Embryonic facial prominence (tissue), 1 donor: ENCODE measurements around the gene PIKFYVE.
"Not testable (repeated sequence)": the region's sequence is repeated elsewhere in the genome, so short reads cannot be mapped to it uniquely, and the experiment has no call there.

Experiments
- DNase-seq: peaks from one replicate; pipeline ENCODE4 v3.0.0-alpha.2; 2016; ENCODE audit errors: extremely low spot score

PIKFYVE gene

GRCh38 chr2:208265801-208266552 lies at the start of gene PIKFYVE:
TSS of gene PIKFYVE (plus strand) at chr2:208266255. CDS start at chr2:208271520, 5,265 bp downstream.
- DNase-seq = peak; percentile 94

- not testable (repeated sequence) for DNase-seq
Observed at GRCh38 chr2:208221873-208222272, 44.2 kb upstream of the PIKFYVE start.

GRCh38 chr2:208222351-208222750 lies 43.7 kb upstream of the PIKFYVE start:
- DNase-seq = no peak

GRCh38 chr2:208224802-208225201 lies 41.3 kb upstream of the PIKFYVE start:
- no peak for DNase-seq

GRCh38 chr2:208227581-208228232 lies 38.3 kb upstream of the PIKFYVE start:
- no peak for DNase-seq

GRCh38 chr2:208228476-208228875 lies 37.6 kb upstream of the PIKFYVE start:
- DNase-seq = no peak

GRCh38 chr2:208234786-208235185 lies 31.3 kb upstream of the PIKFYVE start:
- DNase-seq = no peak

- no peak for DNase-seq
Observed at GRCh38 chr2:208235860-208236259, 30.2 kb upstream of the PIKFYVE start.

GRCh38 chr2:208239770-208240493 lies 26.1 kb upstream of the PIKFYVE start:
- no peak for DNase-seq

DNA sequence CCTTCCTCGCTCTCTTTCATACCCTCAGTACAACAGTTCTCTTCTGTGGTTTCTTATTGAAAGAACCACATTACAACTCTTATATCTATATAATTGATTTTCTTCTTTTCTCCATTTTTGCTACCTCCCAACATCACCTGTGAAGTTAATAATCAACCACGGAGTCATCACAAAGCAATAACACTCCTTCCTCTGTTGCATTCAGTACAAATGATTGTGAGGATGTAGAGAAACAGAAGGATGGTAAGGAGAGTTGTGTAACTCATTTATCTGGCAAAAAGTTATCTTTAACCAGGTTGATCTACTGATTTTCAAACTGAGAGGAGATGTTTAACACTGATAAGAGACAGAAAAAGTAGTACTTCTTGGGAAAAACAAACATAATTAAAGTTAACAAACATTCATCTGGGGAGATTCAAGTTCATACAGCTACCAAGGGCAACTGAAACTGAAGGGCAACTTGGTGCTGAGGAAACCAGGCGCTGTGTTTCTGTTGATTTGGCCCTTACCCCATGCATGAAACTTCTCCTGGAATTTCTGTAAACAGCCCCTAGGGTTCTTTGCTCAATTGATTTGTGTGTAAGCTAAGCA lies 25.3 kb upstream of the PIKFYVE start:
- DNase-seq = no peak

DNA sequence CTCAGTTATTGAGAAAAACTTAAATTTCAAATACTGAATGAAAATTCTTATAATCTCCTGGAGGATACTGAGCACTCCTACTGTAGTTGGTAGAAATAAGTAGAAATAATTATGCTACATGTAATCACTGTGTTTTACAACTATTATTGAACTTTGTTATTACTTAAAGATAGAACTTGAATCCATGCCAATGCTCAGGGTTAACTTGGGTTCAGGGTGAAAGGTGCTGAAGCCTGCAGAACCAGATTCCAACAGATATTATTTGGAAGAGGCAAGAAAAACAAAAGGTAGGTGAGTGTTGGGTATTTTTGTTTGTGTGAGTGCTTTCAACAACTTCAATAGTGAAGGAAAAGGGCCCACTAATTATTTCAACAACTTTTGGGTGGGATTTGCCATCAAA lies 21.6 kb upstream of the PIKFYVE start:
- DNase-seq = no peak

- DNase-seq = no peak
Observed at GRCh38 chr2:208245746-208246145, 20.3 kb upstream of the PIKFYVE start.

DNA sequence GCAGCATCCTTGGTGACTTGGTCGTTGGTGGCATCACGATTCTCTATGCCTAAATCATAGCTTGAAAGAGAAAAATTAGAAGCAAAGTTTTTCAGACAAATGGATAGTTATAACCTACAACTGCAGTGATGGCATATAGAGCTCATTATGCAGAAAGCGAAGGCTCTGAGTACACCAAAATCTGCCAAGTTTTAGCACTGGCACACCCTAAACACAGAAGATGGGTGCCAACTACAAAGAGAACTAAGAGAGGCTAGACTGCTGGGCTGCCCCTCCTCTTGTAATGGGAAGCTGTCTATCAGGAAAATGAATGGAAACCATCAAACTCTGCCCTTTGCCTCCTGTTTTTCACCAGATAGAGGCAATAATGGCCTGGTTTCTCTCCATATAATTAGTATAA lies 17.5 kb upstream of the PIKFYVE start:
- no peak for DNase-seq

GRCh38 chr2:208249296-208249695 lies 16.8 kb upstream of the PIKFYVE start:
- no peak for DNase-seq

GRCh38 chr2:208250388-208250787 lies 15.7 kb upstream of the PIKFYVE start:
- no peak for DNase-seq

GRCh38 chr2:208251098-208251497 lies 15.0 kb upstream of the PIKFYVE start:
- no peak for DNase-seq

GRCh38 chr2:208252716-208253492 lies 13.2 kb upstream of the PIKFYVE start:
- no peak for DNase-seq

GRCh38 chr2:208253600-208254117 lies 12.4 kb upstream of the PIKFYVE start:
- DNase-seq = no peak

DNA sequence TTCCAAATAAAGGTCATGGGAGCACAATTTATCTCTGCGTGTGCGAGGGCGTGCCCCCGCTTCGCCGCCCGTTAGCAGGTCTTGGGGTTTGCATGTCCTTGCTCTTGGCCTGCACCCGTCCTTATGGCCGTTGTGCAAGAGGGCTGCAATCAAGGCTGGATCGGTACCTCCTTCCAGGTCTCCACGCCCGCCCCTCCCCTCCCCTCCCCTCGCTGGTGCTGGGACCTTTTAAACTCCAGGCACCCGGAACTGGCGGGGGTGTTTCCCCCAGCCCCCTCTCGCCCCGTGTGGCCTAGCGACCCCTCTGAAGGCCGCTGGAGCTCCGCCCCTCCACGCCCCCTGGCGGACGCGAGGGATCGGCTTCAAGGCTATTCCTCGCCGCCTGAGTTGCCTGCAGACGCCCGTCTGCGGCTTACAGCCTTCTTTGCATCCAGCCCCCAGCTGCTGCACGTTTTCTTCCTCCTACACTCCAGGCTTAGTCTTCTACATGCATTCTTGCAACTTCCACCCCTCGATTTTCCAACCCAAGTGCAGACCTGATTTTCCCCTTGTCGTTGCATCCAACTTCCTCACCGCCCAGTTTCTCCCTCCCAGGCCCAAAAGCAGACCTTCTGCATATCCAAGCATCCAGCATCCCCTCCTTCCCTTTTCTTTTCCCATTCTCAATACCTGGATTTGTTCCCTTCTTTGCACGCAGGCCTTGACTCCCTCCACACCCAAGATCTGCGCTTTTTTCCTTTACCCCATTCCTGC lies 11.8 kb upstream of the PIKFYVE start:
- peak; percentile 46 for DNase-seq

DNA sequence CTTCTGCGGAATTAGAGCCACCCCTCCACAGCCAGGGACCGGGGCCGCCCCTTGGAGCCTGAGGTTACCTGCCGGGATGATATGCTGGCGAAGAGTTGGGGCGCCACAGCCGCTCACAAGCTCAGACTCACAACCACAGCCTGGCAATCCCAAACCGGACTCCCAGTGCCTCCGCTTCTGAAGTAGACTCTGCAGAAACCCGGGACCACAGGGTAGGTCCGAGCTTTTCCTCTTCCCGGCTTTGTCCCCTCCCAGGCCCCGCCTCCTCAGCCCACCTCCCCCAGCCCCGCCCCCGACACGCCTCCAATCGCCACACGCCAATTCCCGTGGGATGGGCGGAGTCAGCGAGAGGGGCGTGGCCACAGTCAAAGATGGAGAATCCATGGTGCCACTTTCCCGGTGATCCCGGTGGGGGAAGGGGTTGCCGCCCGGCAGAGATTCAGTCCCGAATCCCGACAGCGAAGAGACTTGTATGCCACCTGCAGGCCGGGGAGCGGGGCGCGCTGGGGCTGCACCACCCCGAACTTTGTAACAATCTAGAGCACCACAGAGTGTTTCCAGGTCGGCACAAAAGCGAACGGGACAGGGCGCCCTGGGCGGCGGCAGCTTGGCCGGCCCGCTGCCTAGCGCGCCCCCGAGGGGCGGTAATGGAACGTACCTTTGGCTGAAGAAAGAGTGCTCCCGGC lies 11.0 kb upstream of the PIKFYVE start, which contains the start of gene IDH1:
IDH1 (minus strand) TSS at position 201 of the 686 bp plus-strand sequence. CDS start 3,520 bp downstream, outside the sequence.
- peak; percentile 89 for DNase-seq
